GM19240 (cell line): ENCODE measurements around the gene FHIT.
"Not testable (repeated sequence)": the region's sequence is repeated elsewhere in the genome, so short reads cannot be mapped to it uniquely, and the experiment has no call there.

Experiments
- DNase-seq: peaks from one replicate; pipeline ENCODE4 v3.0.0; 2011; ENCODE audit warnings: low spot score; ENCODE audit not compliant: insufficient read length

FHIT gene

DNA sequence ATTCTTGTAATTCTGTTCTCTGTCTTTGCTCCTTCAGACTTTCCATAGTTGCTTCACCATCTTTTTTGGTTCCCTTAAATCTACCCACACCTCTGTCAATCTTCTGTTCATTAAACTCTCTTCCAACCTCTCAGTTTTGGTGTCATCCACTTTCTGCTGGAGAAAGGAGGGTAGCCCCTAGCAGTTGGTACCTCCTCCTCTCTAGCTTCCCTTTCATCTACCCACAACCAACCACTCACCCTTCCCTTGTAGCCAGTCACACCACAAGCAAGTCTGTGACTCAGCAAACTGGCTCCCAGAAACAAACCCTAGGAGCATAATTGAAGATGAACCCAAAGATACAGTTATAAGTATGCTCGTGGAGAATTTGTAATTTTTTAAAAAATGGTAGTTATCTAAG is 318.6 kb downstream of the FHIT start:
- DNase-seq: no peak

DNA sequence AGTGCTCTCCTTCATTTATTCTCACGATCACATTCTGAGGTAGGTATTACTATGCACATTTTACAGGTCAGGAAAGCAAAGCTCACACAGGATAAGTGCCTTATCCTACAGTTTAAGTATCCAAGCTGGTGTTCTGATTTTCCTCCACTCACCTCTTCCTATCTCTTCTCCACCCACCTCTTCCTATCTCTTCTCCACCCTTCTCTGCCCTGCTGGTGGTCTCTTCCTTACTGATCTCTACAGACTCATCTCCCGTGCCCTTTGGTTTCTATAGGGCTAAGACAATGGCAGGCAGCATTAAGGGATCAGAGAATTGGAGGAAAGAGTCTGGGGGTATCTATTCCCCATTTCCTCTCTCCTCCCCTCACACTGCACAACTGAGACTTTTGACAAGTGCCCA is 319.1 kb downstream of the FHIT start:
- DNase-seq: no peak

- DNase-seq: no peak
Measured at GRCh38 chr3:60931452-60931851, 319.8 kb downstream of the FHIT start.

DNA sequence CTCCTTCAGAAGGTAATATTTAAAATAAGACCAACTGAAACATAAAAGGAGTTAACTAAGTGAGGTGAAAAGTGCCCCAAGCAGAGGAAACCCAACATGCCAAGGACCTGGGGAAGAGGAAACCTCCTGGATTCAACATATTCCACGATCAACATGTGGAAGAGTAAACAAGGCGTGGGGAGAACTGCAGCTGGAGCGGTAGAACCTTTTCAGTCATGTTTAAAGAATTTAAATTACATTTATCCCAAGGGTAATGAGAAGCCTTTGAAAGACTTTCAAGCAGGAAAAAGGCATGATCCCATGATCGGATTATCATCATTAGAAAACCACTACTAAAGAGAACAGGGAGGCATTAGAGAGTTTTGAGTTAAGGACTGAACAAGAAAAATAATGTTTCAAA is 330.7 kb downstream of the FHIT start:
- no peak for DNase-seq

GRCh38 chr3:60919296-60919695 is 332.0 kb downstream of the FHIT start:
- DNase-seq: no peak

GRCh38 chr3:60917141-60917540 is 334.1 kb downstream of the FHIT start:
- no peak for DNase-seq

DNA sequence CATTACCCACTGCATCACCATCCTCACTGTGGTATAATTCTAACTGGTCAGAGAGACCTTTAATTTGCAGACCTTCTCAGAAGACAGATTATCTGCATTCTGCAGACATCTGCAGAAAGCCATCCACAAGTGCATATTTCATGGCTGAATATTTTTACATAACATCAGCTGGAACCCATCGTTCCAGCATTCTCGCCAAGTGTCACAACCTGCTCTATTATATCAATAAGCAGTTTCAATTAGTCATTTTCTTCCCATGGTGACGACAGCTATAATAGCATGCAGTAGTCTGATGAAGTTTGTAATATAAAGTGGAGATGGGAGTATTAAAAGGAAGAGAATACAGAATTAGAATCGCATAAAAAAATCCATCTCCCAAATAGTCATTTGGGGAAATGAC is 334.7 kb downstream of the FHIT start:
- no peak for DNase-seq

DNA sequence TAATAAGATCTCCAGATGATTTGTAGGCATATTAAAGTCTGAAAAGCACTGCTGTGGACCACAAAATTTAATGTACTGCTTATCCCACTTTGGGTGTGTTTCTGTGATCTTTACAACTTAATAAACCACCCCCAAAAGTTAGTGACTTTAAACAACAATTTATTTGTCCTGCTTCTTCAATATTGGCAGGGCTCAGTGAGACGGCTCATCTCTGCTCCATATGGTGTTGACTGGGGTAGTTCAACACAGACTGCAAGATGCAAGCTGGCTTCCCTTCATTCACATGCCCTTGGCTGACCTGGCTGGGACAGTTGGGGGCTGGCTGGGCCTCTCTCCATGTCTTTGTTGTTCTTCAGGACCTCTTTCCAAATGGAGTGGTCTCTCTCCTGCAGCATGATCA is 337.8 kb downstream of the FHIT start:
- DNase-seq: no peak

DNA sequence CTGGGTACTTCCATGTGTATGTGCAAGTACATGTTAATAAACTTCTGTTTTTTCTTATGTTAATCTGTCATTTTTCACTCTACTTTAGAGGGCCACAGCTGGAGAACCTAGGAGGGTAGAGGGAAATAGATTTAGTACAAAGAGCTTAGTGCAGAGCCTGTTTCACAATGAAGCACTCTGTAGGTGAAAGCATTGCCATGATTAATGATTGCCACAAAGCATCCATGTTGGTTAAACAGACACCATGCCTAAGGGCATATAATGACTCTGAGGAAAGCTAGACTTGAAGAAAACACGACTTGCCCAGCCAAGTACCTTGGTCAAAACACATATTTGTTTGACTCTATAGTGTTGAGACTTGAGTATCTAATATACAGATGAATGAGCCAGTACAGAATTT is 338.4 kb downstream of the FHIT start:
- DNase-seq: no peak

DNA sequence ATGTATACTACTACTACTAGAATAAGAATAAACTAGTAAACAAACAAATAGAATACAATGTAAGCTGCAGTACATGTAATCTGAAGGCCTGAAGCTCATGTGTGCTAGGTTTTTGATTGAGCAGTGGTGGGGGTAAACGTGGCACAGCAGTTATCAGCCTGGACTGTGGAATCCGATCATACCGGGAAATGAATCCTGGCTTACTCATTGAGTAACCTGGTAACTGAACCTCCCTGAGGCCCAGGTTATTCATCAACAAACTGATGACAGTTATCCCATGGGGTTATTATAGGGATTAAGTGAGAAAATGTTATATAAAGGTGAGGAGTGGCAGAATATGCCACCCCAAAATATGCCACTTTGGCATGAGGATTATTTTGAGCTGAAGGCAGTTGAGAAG is 339.1 kb downstream of the FHIT start:
- DNase-seq: no peak

DNA sequence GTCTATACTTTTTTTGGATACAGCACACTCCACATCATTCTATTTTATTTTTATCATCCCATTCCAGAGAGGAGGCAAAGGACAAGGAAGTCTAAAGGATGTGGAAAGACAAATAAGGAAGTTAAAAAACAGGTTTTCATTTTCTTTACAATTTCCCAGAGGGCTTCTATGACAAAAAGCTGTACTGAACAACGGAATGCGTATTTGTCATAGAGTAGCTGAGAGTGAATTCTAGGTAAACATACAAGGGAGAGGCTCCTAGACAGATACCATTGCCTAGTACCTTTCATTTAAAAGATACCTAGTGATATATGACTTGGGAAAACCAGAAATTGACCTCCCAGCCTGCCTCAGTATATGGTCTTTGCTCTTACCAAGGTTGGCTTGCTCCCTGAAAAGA is 341.7 kb downstream of the FHIT start:
- no peak for DNase-seq

GRCh38 chr3:60906283-60906682 is 345.0 kb downstream of the FHIT start:
- no peak for DNase-seq

DNA sequence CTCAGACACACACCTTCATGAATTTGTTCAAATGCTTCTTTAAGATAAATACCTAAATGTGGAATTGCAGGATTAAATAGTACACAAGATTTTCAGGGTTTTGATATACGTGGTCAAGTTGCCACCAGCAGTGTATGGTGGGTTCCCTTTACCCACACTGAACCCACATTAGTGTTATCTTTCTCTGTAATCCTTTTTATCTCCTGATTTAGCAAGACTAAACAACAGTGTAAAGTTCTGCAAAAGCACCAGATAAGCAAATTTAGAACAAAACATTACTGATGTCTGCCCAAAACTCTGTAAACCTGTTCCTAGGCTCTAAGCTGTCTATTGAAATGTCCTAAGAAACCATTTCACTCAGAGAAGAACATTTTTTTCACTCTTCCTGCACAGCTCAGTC is 352.9 kb downstream of the FHIT start:
- no peak for DNase-seq

DNA sequence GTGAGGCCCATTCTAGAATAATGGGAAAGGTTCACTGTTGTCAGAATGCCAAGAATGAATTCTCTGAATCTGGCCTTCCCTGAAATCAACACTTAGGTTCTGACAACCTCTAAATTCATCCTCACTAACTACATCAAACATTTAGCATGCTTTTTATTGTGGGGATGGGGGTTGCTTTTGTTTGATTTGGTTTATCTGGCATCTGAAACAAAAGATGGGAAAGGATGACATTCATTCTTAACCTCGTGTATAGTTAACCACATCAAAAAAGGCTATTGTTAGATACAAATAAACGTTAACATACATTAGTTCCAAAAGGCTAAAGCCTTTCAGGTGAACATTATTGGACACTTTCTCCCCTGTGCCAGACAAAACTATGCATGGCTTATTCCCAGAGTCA is 357.3 kb downstream of the FHIT start:
- DNase-seq: no peak

GRCh38 chr3:60890226-60890625 is 361.0 kb downstream of the FHIT start:
- DNase-seq: no peak

DNA sequence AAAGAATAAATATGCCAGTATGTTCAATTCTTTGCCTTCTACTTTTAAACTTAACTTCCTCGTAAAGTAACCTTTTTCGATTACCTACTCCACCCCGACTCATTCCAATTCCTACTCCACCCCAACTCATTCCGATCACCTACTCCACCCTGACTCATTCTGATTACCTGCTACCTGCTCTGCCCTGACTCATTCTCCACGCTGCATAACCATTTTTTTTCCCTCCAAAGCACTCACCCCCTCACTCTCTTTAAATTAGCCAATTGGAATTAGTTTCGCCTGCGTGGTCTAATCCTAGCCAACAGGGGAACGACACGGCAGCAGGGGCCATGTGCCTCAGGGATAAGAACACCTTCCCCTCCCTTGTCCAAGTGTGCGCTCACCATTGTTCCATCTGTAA is 362.3 kb downstream of the FHIT start:
- DNase-seq: not testable (repeated sequence)

DNA sequence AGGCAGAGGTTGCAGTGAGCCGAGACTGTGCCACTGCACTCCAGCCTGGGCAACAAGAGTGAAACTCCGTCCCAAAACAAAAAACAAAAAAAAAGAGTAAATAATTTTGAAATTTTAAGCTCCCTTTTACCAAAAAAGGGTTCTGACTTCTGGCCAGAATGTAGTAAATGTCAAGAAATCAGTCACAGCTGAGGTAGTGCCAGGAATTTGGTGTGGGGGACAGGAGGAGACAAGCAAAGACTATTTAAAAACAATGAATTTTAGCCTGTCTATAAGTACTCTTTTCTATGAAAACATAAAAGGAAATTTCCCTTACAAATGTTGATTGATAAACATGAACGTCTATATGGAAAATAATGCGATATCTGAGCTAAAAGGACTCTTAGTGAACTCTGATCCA is 363.7 kb downstream of the FHIT start:
- DNase-seq: no peak

- no peak for DNase-seq
Measured at GRCh38 chr3:60886518-60886917, 364.7 kb downstream of the FHIT start.

DNA sequence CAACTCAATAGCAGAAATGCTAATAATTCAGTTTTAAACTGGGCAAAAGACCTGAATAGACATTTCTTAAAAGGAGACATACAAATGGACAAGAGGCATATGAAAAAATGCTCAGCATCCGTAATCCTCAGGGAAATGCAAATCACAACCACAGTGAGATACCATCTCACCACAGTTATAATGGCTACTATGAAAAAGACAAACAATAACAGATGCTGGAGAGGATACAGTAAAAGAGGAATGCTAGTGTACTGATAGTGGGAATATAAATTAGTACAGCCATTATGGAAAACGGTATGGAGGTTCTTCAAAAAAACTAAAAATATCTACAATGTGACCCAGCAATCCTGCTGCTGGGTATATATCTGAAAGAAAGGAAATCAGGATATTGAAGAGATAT is 367.2 kb downstream of the FHIT start:
- DNase-seq: no peak

DNA sequence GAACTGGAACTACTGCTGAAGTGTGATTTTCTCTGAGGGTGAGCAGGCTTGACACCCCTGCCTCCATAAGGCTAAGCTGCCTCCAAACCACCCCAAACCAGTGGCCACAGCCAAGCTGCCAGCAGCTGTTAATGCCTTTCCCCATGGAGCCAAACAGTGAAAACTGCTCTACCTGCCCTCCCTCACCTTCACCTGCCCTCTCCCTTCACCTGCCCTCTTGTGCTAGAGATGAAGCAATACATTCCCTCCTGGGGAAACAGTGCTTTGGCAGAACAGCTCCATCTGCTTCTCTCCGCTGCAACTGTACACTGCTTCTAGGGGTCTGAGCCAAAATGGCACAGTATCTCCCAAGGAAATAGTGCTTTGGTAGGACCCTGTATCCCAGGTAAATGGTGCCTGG is 374.1 kb downstream of the FHIT start:
- no peak for DNase-seq

- DNase-seq: no peak
Measured at GRCh38 chr3:60870396-60870795, 380.9 kb downstream of the FHIT start.

GRCh38 chr3:60867200-60867599 is 384.1 kb downstream of the FHIT start:
- DNase-seq: no peak

- no peak for DNase-seq
Measured at GRCh38 chr3:60856257-60857046, 394.8 kb downstream of the FHIT start.

- DNase-seq: no peak
Measured at GRCh38 chr3:60855250-60855649, 396.0 kb downstream of the FHIT start.
